A204.1 (cell line): ENCODE results near the gene AZIN2.
"Not testable (repeated sequence)": the region's sequence is repeated elsewhere in the genome, so short reads cannot be mapped to it uniquely, and the experiment has no call there.

ENCODE experiments used
- FAIRE-seq: peaks from 2 replicates; lab custom pipeline; 2012; peaks lifted over from hg19 to GRCh38; lab: Jason Lieb, UNC

AZIN2 gene

DNA sequence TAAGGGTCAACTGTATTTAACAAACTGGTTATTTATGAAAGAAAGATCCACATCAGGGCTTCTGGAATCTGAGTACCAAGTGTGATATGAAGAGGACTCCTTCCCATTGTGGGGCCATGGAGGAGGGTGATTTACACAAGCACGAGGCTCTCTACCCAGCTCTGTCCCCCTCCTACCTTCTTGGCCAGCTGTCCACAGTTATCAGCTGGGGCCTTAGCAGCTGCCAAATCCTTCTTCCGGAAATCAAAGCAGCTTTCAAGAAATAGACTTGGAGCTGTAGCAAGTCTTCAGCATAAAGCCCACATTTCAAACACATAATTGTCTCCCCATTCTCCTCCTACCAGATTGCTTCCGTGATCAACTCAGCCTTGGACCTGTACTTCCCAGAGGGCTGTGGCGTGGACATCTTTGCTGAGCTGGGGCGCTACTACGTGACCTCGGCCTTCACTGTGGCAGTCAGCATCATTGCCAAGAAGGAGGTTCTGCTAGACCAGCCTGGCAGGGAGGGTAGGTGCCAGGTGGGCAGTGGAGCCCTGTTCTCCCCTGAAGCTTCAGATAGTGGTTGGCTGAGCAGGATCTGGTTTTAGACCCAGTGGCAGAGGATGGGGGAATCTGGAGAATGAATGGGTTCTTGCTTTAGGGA is 15.5 kb downstream of the AZIN2 start:
- FAIRE-seq: no peak

GRCh38 chr1:33097137-33097611 is 16.2 kb downstream of the AZIN2 start:
- no peak for FAIRE-seq

GRCh38 chr1:33097762-33098161 is 16.8 kb downstream of the AZIN2 start:
- FAIRE-seq: no peak

DNA sequence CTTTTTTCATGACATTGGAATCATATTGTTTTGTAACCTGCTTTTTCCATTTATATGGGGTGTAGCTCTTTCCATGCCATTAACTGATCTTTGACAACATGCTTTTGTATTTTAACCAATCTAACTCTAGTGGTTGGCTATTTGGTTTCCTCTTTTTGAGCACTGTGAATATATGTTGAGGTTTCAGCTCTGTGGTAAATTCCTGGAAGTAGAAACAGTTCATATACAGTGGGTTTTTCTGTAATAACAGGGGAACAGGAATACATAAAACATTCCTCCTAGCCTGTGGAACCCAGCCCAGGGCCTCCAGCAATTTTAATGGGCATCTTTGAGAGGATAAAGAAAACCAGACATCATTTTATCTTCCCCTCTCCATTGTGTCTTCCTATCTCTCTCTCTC is 17.4 kb downstream of the AZIN2 start:
- no peak for FAIRE-seq

DNA sequence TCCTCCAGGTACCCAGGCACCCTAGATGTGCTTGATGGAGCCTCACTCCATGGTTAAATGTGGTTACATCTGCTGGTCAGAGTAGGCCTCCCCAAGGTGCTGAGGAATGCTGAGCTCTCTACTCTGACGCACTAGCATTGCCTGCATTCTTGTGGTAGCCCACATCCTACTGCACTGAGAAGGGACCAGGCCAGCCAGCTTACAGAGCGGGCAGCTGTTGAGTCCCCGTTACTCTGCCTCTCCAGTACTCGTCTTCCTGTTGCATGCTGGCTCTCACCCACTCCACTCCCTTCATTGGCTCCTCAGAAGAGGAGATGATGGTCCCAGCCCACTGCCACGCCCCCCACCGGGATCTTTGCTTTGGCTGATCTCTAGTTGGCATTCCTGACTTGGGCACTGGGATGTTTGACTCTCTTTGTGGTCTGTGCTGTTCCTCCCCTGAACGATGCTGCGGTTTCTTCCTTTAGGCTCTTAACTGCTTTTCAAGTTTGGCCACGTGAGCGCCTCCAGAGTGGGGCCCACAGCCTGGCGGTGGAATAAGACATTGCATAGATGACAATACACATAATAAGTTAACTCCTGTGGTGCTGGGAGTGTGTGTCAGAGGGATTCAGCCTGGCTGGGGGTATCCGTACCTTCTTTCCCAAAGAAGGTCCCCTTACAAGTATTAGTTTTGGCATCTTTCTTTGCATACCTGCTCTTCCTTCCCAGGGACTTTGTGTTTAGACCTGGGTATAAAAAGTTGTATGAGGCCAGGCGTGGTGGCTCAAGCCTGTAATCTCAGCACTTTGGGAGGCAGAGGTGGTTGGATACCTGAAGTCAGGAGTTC is 18.6 kb downstream of the AZIN2 start:
- no peak for FAIRE-seq

- FAIRE-seq: not testable (repeated sequence)
Observed at GRCh38 chr1:33100119-33100415, 19.1 kb downstream of the AZIN2 start.

DNA sequence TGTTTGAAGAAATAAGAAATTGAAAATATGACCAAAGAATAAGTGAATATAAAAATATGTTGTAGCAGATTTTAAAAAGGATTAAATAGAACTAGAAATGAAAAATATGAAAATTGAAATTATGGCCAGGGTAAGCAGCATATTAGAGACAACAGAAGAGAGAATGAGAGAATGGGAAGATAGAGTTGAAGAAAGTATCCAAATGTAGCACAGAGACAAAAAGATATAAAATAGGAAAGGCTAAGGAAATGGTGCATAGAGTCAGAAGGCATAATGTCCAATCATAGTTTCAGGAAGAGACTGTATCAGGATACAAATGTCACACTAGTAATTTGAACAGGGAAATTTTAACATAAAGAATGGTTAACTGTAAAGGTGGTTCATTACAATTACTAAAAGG is 29.5 kb downstream of the AZIN2 start:
- FAIRE-seq: no peak

- no peak for FAIRE-seq
Observed at GRCh38 chr1:33111965-33112364, 31.0 kb downstream of the AZIN2 start.

DNA sequence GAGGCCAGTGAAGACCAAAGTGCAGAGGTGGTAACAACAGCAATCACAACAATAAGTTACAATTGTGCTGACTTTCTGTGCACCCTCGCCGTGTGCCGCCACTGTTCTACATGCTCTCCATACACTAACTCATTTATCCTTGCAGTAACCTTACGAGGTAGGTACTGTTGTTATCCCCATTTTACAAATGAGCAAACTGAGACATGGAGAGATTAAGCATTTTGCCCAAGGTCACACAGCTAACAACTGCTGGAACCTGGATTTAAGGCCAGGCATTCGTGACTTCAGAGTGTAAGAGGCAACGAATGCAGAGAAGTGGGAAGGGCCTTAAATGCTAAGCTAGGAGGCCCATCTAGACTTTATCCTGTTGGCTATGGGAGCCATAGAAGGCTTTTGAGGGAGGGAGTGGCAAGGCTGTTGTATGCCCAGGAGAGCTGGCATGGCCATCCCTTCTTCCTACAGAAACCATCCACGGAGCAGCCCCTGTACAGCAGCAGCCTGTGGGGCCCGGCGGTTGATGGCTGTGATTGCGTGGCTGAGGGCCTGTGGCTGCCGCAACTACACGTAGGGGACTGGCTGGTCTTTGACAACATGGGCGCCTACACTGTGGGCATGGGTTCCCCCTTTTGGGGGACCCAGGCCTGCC is 36.6 kb downstream of the AZIN2 start:
- FAIRE-seq: no peak

GRCh38 chr1:33118274-33118673 is 37.3 kb downstream of the AZIN2 start:
- no peak for FAIRE-seq

- no peak for FAIRE-seq
Observed at GRCh38 chr1:33119050-33119449, 38.1 kb downstream of the AZIN2 start.

DNA sequence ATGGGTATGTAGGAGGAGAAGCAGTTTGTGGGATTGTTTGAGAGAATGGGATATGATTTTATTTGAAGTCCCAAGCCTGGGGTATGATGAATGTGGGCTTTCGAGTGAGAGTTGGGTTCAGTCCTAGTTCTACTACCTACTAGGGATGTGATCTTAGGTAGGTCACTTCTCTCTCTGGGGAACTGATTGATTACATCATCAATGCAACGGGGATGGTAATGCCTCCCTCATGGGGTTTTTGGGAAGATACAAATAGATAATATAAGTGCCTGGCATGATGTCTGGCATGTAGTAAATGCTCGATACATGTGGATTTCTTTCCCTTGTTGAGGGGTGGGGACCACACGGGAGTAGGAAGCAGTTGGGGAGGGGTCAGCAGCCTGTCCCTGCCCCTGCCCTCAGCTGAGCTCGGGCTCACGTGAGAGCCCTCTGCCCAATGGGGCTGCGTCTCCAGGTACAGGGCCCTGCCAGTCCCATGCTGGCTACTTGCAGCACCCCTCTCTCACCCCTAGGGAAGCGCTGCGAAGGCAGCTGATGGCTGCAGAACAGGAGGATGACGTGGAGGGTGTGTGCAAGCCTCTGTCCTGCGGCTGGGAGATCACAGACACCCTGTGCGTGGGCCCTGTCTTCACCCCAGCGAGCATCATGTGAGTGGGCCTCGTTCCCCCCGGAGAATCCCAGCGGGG is 38.7 kb downstream of the AZIN2 start:
- FAIRE-seq: no peak

GRCh38 chr1:33120436-33121231 is 39.7 kb downstream of the AZIN2 start:
- no peak for FAIRE-seq

- FAIRE-seq: no peak
Observed at GRCh38 chr1:33121728-33122127, 40.8 kb downstream of the AZIN2 start.

DNA sequence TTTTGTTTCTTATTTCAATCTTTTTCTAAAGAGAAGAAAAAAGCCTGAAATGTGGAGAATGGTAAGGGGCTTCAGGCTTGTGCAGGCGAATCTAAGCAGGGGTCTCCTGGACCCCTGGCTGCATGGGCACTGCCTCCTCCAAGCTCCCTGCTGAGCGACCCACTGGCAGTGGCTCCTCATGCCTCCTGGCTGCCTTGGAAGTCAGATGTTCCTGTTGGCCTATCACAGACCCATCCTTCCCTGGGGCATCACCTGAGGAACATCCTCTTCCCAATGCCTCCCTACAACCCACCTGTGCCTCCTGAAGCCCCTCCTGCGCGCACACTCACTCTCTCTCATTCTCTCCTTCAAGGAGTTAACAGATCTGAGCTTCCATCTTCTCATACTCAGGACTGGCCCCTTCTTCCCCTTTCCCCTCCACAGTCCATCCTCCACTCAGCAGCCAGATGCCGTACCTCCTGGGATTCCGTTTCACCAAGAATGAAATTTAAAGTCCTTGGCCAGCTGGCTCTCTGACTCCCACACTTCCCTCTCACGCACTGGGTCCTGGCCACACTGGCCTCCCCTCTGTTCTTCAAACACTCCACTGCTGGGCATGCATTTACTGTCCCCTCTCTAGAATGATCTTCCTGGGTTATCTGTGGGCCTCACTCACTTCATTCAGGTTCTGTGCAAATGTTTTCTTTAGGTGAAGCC is 41.7 kb downstream of the AZIN2 start:
- no peak for FAIRE-seq

DNA sequence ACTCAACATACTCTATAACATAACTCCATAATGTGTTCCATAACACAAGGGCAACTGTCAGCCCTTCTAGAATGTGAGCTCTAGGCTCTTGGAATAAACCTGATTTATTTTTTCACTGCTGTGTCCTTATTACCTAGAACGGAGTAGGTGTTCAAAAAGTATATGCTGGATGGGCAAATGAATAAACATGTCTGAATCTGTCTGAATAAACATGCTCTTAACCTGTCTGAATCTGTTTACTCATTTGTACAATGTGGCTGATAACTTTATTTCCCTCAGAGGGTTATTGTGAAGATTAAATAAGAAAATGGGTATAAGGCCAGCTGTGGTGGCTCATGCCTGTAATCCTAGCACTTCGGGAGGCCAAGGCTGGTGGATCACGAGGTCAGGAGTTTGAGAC is 42.3 kb downstream of the AZIN2 start:
- FAIRE-seq: no peak

- not testable (repeated sequence) for FAIRE-seq
Observed at GRCh38 chr1:33124647-33125046, 43.7 kb downstream of the AZIN2 start.

DNA sequence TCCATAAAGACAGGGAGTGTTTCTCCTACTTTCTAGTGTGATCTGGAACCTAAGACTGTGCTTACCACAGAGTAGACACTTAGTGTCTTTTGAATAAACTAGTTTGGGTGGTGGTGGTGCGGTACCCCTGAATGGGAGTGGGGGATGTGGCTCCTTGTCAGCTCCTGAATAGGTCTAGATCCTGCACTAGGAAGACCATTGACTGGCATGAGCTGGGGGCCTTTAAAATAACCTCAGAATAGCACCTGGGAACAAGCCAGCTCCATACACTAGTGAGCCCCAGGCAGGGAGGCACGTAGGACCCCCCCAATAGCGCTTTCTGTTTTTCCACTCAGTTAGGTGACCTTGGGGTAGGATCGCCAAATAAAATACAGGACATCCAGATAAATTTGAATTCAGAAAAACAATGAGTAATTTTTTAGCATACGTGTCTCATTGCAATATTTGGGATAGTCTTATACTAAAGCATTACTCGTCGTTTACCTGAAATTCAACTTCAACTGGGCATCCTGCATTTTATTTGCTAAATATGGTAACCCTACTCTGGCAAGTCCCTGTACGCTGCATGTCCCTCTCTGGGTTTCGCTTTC is 45.6 kb downstream of the AZIN2 start:
- no peak for FAIRE-seq

- peak; percentile 92 for FAIRE-seq
Observed at GRCh38 chr1:33127001-33127823, 46.3 kb downstream of the AZIN2 start.

GRCh38 chr1:33128781-33129180 is 47.8 kb downstream of the AZIN2 start:
- no peak for FAIRE-seq
